Astrocyte (in vitro differentiated cells and primary cell): ENCODE results near the gene SMIM12. TPM values are rescaled to one million over a fixed set of nuclear protein-coding genes. Genes with fewer than 3 reads are reported as not detected.

Experiments
- DNase-seq: peaks from one replicate; pipeline ENCODE4 v3.0.0-alpha.2; 2010; ENCODE audit warnings: low read depth
- FAIRE-seq: peaks from 2 replicates; lab custom pipeline; 2011; peaks lifted over from hg19 to GRCh38; lab: Jason Lieb, UNC
- H2AFZ ChIP-seq: 2 replicates; pipeline ENCODE4 v1.6.0; 2012; ENCODE audit warnings: low read depth, low read length, inconsistent platforms
- H3K27ac ChIP-seq: 2 replicates; pipeline ENCODE4 v1.5.1; 2011; ENCODE audit warnings: low read depth, low read length, inconsistent platforms
- H3K27me3 ChIP-seq: 2 replicates; pipeline ENCODE4 v1.6.0; 2011; ENCODE audit warnings: low read length, inconsistent platforms; ENCODE audit not compliant: insufficient read depth
- H3K36me3 ChIP-seq: 2 replicates; pipeline ENCODE4 v1.5.1; 2011; ENCODE audit warnings: low read length, inconsistent platforms; ENCODE audit not compliant: insufficient read depth
- H3K4me1 ChIP-seq: 2 replicates; pipeline ENCODE4 v1.5.1; 2011; ENCODE audit warnings: low read length, inconsistent platforms; ENCODE audit not compliant: insufficient read depth
- H3K4me2 ChIP-seq: 2 replicates; pipeline ENCODE4 v1.6.0; 2012; ENCODE audit warnings: low read length, inconsistent platforms
- H3K4me3 ChIP-seq: 2 replicates; pipeline ENCODE4 v1.5.1; 2011; ENCODE audit warnings: low read depth, mild to moderate bottlenecking, low read length, inconsistent platforms; ENCODE audit not compliant: insufficient read depth
- H3K79me2 ChIP-seq: 2 replicates; pipeline ENCODE4 v1.6.0; 2012; ENCODE audit warnings: mild to moderate bottlenecking, low read length, inconsistent platforms; ENCODE audit not compliant: insufficient read depth
- H3K9ac ChIP-seq: 2 replicates; pipeline ENCODE4 v1.6.0; 2012; ENCODE audit warnings: mild to moderate bottlenecking, low read length, inconsistent platforms
- H3K9me3 ChIP-seq: 2 replicates; pipeline ENCODE4 v1.5.1; 2012; ENCODE audit warnings: low read depth, mild to moderate bottlenecking, low read length, inconsistent platforms; ENCODE audit not compliant: insufficient read depth
- H4K20me1 ChIP-seq: 2 replicates; pipeline ENCODE4 v1.6.0; 2012; ENCODE audit warnings: low read length, inconsistent platforms; ENCODE audit not compliant: insufficient read depth
- H3K27ac Mint-ChIP-seq: one replicate; pipeline ENCODE4 v1.8.0; 2021; ENCODE audit warnings: mild to moderate bottlenecking, mixed read lengths; ENCODE audit not compliant: unreplicated experiment
- H3K27me3 Mint-ChIP-seq: one replicate; pipeline ENCODE4 v1.8.0; 2021; ENCODE audit warnings: low read depth, mixed read lengths; ENCODE audit not compliant: unreplicated experiment
- H3K36me3 Mint-ChIP-seq: one replicate; pipeline ENCODE4 v1.8.0; 2021; ENCODE audit warnings: low read depth, mixed read lengths; ENCODE audit not compliant: unreplicated experiment
- H3K4me1 Mint-ChIP-seq: one replicate; pipeline ENCODE4 v1.8.0; 2021; ENCODE audit warnings: low read depth, mixed read lengths; ENCODE audit not compliant: unreplicated experiment
- H3K4me3 Mint-ChIP-seq: one replicate; pipeline ENCODE4 v1.8.0; 2021; ENCODE audit warnings: mild to moderate bottlenecking, moderate library complexity, mixed read lengths; ENCODE audit not compliant: unreplicated experiment
- H3K9me3 Mint-ChIP-seq: one replicate; pipeline ENCODE4 v1.8.0; 2021; ENCODE audit warnings: mild to moderate bottlenecking, mixed read lengths; ENCODE audit not compliant: unreplicated experiment
- CTCF ChIP-seq: IDR thresholded peaks from 2 replicates; pipeline ENCODE4 v1.5.1; 2011; ENCODE audit warnings: low read depth, mild to moderate bottlenecking, inconsistent platforms, low read length, moderate library complexity; ENCODE audit not compliant: insufficient read depth
- EZH2 ChIP-seq: IDR thresholded peaks from 2 replicates; pipeline ENCODE4 v1.6.1; 2012; ENCODE audit warnings: mild to moderate bottlenecking, low read length, inconsistent platforms; ENCODE audit not compliant: insufficient read depth
- total RNA-seq: library from RNA; stranded (reverse); gene quantifications from 2 replicates; pipeline ENCODE4 v1.2.1, GENCODE V29; 2021

SMIM12 gene
- total RNA-seq, 1 donor from 2014 or later: 43.6 TPM

GRCh38 chr1:34840426-34840825 lies 19.1 kb downstream of the SMIM12 start:
- Histone ChIP-seq H2AFZ (no peak overlapping the region), H3K27me3 (no peaks in the 10 kb centered on the region), H3K4me2 (no peak overlapping the region), H3K9me3 (no peaks in the 10 kb centered on the region), H3K4me3 (no peak overlapping the region), H3K27ac (no peak overlapping the region), H4K20me1 (peaks cover 4% of the 10 kb centered on the region), H3K79me2 (no peaks in the 10 kb centered on the region), H3K36me3 (no peaks in the 10 kb centered on the region), H3K4me1 (peaks cover 10% of the 10 kb centered on the region), H3K9ac (no peak overlapping the region)
- FAIRE-seq: no peak
- Mint-ChIP-seq H3K27ac (no peak overlapping the region), H3K4me1 (peaks cover 20% of the 10 kb centered on the region), H3K27me3 (no peaks in the 10 kb centered on the region), H3K9me3 (no peaks in the 10 kb centered on the region), H3K36me3 (no peaks in the 10 kb centered on the region), H3K4me3 (no peak overlapping the region)
- TF ChIP-seq EZH2: no peak
- no peak for TF ChIP-seq CTCF
- no peak for DNase-seq

GRCh38 chr1:34839526-34840305 lies 19.8 kb downstream of the SMIM12 start:
- peaks cover 23% of the 10 kb centered on the region for H3K4me1 Mint-ChIP-seq
- Histone ChIP-seq H3K9me3 (no peaks in the 10 kb centered on the region), H3K27me3 (no peaks in the 10 kb centered on the region), H3K4me1 (peaks cover 10% of the 10 kb centered on the region), H4K20me1 (peaks cover under 1% of the 10 kb centered on the region), H3K4me2 (no peak overlapping the region), H3K4me3 (no peak overlapping the region), H2AFZ (no peak overlapping the region), H3K9ac (no peak overlapping the region), H3K36me3 (no peaks in the 10 kb centered on the region), H3K27ac (no peak overlapping the region), H3K79me2 (no peaks in the 10 kb centered on the region)
- H3K27ac Mint-ChIP-seq: no peak overlapping the region
- FAIRE-seq: no peak
- no peak overlapping the region for H3K4me3 Mint-ChIP-seq
- TF ChIP-seq EZH2 (no peak), CTCF (no peak)
- H3K9me3 Mint-ChIP-seq: no peaks in the 10 kb centered on the region
- no peaks in the 10 kb centered on the region for H3K36me3 Mint-ChIP-seq
- no peak for DNase-seq
- H3K27me3 Mint-ChIP-seq: no peaks in the 10 kb centered on the region

GRCh38 chr1:34833711-34834110 lies 25.8 kb downstream of the SMIM12 start:
- H3K36me3 Mint-ChIP-seq: no peaks in the 10 kb centered on the region
- H3K9me3 Mint-ChIP-seq: peaks cover 3% of the 10 kb centered on the region
- Histone ChIP-seq H3K27me3 (no peaks in the 10 kb centered on the region), H3K4me2 (no peak overlapping the region), H2AFZ (no peak overlapping the region), H3K4me1 (peaks cover 5% of the 10 kb centered on the region), H3K79me2 (no peaks in the 10 kb centered on the region), H3K36me3 (no peaks in the 10 kb centered on the region), H4K20me1 (no peaks in the 10 kb centered on the region), H3K4me3 (no peak overlapping the region), H3K27ac (no peak overlapping the region), H3K9ac (no peak overlapping the region), H3K9me3 (no peaks in the 10 kb centered on the region)
- peaks cover 4% of the 10 kb centered on the region for H3K27me3 Mint-ChIP-seq
- FAIRE-seq: no peak
- TF ChIP-seq EZH2: no peak
- no peak for TF ChIP-seq CTCF
- DNase-seq: no peak
- H3K27ac Mint-ChIP-seq: no peak overlapping the region
- H3K4me3 Mint-ChIP-seq: no peak overlapping the region
- H3K4me1 Mint-ChIP-seq: peaks cover 8% of the 10 kb centered on the region
